Stomach (tissue), 4 donors: ENCODE results near the gene ACOT7.

Experiments
- EP300 ChIP-seq: sonication (generic); formaldehyde crosslinking; IDR thresholded peaks from one replicate; pipeline ENCODE4 v1.6.1; 2017; ENCODE audit warnings: antibody characterized with exemption
- POLR2A ChIP-seq, 4 donors: fragments of 450-650 bp; IDR thresholded peaks; one replicate each; pipeline ENCODE4 v1.6.1; 2016; ENCODE audit warnings: antibody characterized with exemption in 4 of 4, control low read depth in 2 of 4, mild to moderate bottlenecking in 1 of 4, moderate library complexity in 1 of 4
- POLR2AphosphoS5 ChIP-seq, 3 donors: sonication (generic); formaldehyde crosslinking; IDR thresholded peaks; one replicate each; pipeline ENCODE4 v1.6.1; 2016; ENCODE audit warnings: antibody characterized with exemption in 3 of 3
- TF ChIP-seq, protein P1 (sequence below), 7 experiments: fragments of 450-650 bp in 4 of 7; fragments of 200-600 bp in 3 of 7; sonication (generic) in 3 of 7; IDR thresholded peaks; one replicate each; pipeline ENCODE4 v1.5.1; 2016 to 2019; ENCODE audit warnings: antibody characterized with exemption in 7 of 7, control low read depth in 2 of 7, mild to moderate bottlenecking in 1 of 7

DNA sequence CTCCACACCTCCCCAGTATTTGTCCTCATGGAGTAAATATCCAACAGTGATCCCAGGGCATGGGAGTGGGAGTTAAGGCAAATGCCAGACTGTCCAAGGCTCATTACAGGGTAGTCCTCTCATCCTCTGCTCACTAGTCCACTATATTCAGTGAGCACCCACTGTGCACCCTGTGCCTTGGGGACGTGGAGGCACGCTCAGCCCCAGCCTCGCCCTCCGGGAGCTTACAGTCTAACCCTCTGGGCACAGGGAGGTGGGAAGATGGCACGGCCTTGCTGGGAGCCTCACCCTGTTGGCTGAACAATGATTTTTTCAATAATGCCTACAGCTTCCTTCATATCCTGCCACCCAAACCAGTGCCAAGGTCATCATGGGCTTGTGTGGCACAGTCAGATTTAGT, 23.3 kb upstream of the ACOT7 start:
- TF ChIP-seq POLR2A (IDR thresholded peaks at IDR 0.05) (no peak), POLR2AphosphoS5 (IDR thresholded peaks at IDR 0.05) (no peak), EP300 (no peak)
- TF ChIP-seq, protein P1, sequence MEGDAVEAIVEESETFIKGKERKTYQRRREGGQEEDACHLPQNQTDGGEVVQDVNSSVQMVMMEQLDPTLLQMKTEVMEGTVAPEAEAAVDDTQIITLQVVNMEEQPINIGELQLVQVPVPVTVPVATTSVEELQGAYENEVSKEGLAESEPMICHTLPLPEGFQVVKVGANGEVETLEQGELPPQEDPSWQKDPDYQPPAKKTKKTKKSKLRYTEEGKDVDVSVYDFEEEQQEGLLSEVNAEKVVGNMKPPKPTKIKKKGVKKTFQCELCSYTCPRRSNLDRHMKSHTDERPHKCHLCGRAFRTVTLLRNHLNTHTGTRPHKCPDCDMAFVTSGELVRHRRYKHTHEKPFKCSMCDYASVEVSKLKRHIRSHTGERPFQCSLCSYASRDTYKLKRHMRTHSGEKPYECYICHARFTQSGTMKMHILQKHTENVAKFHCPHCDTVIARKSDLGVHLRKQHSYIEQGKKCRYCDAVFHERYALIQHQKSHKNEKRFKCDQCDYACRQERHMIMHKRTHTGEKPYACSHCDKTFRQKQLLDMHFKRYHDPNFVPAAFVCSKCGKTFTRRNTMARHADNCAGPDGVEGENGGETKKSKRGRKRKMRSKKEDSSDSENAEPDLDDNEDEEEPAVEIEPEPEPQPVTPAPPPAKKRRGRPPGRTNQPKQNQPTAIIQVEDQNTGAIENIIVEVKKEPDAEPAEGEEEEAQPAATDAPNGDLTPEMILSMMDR (IDR thresholded peaks at IDR 0.05), result no peak
